ENCODE measurements around the gene ZNF778. TPM values are rescaled to one million over a fixed set of nuclear protein-coding genes. Genes with fewer than 3 reads are reported as not detected.

Gene ZNF778
- total RNA-seq, 1 donor from 2014 or later = 11.4 TPM

- no peaks in the 10 kb centered on the region for H3K4me1 Mint-ChIP-seq
- no peaks in the 10 kb centered on the region for H3K27me3 Mint-ChIP-seq
- ChIA-PET POLR2A (no interaction called here), CTCF (no interaction called here)
- ATAC-seq (ENCODE audit: low read depth) = no peak
- H3K36me3 Mint-ChIP-seq (ENCODE audit: low read depth) = peaks cover 88% of the 10 kb centered on the region
- no peak for DNase-seq
- H3K27ac Mint-ChIP-seq = no peak overlapping the region
- no peak for TF ChIP-seq CTCF (IDR thresholded peaks at IDR 0.05)
- intact Hi-C loops (cut with micrococcal nuclease) = no loop called here
- no peak overlapping the region for H3K4me3 Mint-ChIP-seq
- H3K9me3 Mint-ChIP-seq = no peaks in the 10 kb centered on the region
Measured at GRCh38 chr16:89274561-89275283, 57.2 kb downstream of the ZNF778 start.

- CTCF ChIA-PET = no interaction called here
- intact Hi-C loops (cut with micrococcal nuclease) = no loop called here
Measured at GRCh38 chr16:89275284-89275584, 57.7 kb downstream of the ZNF778 start.

GRCh38 chr16:89275837-89276720 lies 58.6 kb downstream of the ZNF778 start:
- ATAC-seq (ENCODE audit: low read depth) (no peak), DNase-seq (no peak)
- H3K27ac Mint-ChIP-seq = no peak overlapping the region
- POLR2A ChIA-PET = no interaction called here
- TF ChIP-seq CTCF (IDR thresholded peaks at IDR 0.05) = no peak
- intact Hi-C loops (cut with micrococcal nuclease) = no loop called here
- CTCF ChIA-PET = no interaction called here
- no peaks in the 10 kb centered on the region for H3K27me3 Mint-ChIP-seq
- H3K4me1 Mint-ChIP-seq = no peaks in the 10 kb centered on the region
- H3K9me3 Mint-ChIP-seq = no peaks in the 10 kb centered on the region
- H3K4me3 Mint-ChIP-seq = no peak overlapping the region
- peaks cover 77% of the 10 kb centered on the region for H3K36me3 Mint-ChIP-seq (ENCODE audit: low read depth)

More at GRCh38 chr16:89275284-89275584, 57.7 kb downstream of the ZNF778 start:
- Mint-ChIP-seq H3K36me3 (ENCODE audit: low read depth) (peaks cover 84% of the 10 kb centered on the region), H3K27ac (no peak overlapping the region), H3K4me1 (no peaks in the 10 kb centered on the region), H3K4me3 (no peak overlapping the region), H3K27me3 (no peaks in the 10 kb centered on the region), H3K9me3 (no peaks in the 10 kb centered on the region)
- no peak for TF ChIP-seq CTCF (IDR thresholded peaks at IDR 0.05)
- POLR2A ChIA-PET = no interaction called here
- ATAC-seq (ENCODE audit: low read depth) = no peak
- DNase-seq = no peak

- no peaks in the 10 kb centered on the region for H3K9me3 Mint-ChIP-seq
- ChIA-PET CTCF (no interaction called here), POLR2A (no interaction called here)
- no peak overlapping the region for H3K27ac Mint-ChIP-seq
- H3K4me1 Mint-ChIP-seq = no peaks in the 10 kb centered on the region
- ATAC-seq (ENCODE audit: low read depth) = no peak
- H3K4me3 Mint-ChIP-seq = no peak overlapping the region
- H3K36me3 Mint-ChIP-seq (ENCODE audit: low read depth) = peaks cover 67% of the 10 kb centered on the region
- intact Hi-C loops (cut with micrococcal nuclease) = no loop called here
- no peak for DNase-seq
- no peaks in the 10 kb centered on the region for H3K27me3 Mint-ChIP-seq
- no peak for TF ChIP-seq CTCF (IDR thresholded peaks at IDR 0.05)
Measured at GRCh38 chr16:89277049-89277448, 59.5 kb downstream of the ZNF778 start.

GRCh38 chr16:89277641-89278341 lies 60.3 kb downstream of the ZNF778 start:
- Mint-ChIP-seq H3K9me3 (no peaks in the 10 kb centered on the region), H3K27me3 (no peaks in the 10 kb centered on the region), H3K4me1 (no peaks in the 10 kb centered on the region), H3K36me3 (ENCODE audit: low read depth) (peaks cover 59% of the 10 kb centered on the region), H3K4me3 (no peak overlapping the region), H3K27ac (no peak overlapping the region)
- POLR2A ChIA-PET = no interaction called here
- CTCF ChIA-PET = no interaction called here
- TF ChIP-seq CTCF (IDR thresholded peaks at IDR 0.05) = no peak
- DNase-seq = no peak
- intact Hi-C loops (cut with micrococcal nuclease) = no loop called here
- ATAC-seq (ENCODE audit: low read depth) = no peak

Data from activated B cell treated with CpG ODN at 0.5 μM for 24 hours (primary cell).